GM18508 (cell line): Measurements from ENCODE around the gene SORCS2.

Experiments used
- ATAC-seq: cut with Tn5 transposase; IDR thresholded peaks from one replicate; pipeline ENCODE4 v1.9.1; 2021; ENCODE audit warnings: moderate number of reproducible peaks; ENCODE audit not compliant: insufficient read depth, unreplicated experiment

The SORCS2 gene

DNA sequence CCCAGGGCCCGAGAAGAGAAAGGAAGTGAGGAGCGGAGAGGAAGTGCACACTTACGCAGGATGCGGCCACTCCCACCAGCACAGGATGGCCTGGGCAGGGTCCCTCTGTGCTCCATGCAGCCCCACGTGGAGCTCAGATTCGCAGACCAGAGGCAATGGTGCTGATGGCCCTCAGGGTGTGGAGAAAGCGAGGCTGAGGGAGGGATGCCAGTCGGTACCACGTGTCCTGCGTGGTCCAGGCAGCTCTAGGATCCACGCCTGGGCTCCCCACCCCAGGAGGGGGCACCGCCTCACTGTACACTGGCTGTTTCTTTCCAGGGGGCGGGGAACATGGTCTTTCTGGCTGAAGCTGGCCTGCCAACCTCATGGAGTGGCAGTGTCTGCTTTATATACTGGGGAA lies 505.5 kb downstream of the SORCS2 start:
- no peak for ATAC-seq

DNA sequence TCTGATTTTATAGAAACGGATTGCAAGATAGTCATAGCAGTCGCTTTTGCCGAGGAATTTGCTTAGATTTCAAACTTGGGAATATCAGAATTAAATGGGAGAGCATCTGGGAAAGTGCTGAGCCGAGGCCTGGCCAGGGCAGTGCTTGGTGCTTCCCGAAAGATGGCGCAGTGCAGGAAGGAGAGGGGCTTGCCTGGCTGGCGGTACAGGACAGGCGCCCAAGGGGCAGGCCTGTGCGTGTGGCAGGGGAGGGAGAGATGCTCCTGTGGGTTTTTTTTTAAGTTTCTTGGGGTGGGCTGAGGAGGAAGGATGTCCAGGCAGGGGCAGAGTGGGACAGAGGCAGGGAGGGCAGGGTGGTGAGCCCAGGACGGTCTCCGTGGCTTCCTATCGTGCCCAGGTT lies 506.2 kb downstream of the SORCS2 start:
- no peak for ATAC-seq

DNA sequence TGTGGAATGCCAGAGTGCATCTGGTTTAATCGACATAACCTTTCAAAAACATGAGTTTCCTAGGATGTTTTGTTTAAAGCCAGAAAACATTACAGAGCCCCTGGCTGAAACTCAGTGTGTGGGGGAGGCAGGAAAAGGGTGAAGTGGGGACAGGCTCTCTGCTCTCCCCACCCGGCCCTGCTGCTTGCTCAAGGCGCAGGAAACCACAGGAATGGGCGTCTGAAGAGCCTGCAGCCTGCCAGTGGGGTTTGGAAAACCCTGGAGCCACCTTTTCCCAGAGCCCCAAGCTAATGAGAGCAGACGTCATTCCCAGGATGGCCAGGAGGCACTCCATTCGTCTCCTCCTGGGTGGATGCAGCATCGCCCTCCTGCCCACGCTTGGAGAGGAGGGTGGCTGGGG lies 506.7 kb downstream of the SORCS2 start:
- no peak for ATAC-seq

DNA sequence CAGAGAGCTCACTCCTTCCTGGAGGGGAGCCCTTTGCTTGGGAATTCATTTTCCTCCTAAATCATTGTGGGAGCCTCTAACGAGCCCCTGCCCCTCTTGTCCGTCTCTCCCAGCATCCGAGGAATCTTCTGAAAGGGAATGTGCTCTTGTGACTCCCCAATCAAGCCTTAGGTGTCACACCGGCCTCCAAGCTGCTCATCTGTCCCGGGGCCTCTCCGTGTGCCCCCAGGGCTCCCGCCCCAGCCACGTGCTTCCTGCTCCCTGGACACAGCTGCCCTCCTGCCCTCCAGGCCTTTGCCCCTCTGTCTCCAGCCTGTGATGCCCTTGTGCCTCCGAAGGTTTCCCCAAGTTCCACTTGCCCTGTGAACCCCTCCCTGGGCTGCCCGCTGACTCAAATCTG lies 507.5 kb downstream of the SORCS2 start:
- ATAC-seq: no peak

DNA sequence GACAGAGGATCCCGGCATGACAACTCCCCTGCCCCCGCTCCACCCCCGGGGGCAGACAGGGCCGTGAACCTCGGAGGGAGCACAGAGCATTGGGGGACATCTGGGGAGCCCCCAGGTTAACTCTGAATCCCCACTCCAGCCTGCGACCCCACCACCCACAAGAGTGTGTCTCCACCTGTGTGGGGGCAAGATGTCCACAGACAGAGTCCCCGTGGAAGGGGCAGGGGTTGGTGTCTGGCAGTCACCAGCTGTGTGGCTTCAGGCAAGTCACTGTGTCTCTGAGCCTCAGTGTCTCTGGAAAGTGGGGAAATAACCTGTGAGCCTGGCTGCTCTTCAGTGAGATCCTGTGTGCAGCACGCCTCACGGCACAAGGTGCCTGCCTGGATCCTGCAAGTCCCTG lies 508.3 kb downstream of the SORCS2 start:
- ATAC-seq: no peak

DNA sequence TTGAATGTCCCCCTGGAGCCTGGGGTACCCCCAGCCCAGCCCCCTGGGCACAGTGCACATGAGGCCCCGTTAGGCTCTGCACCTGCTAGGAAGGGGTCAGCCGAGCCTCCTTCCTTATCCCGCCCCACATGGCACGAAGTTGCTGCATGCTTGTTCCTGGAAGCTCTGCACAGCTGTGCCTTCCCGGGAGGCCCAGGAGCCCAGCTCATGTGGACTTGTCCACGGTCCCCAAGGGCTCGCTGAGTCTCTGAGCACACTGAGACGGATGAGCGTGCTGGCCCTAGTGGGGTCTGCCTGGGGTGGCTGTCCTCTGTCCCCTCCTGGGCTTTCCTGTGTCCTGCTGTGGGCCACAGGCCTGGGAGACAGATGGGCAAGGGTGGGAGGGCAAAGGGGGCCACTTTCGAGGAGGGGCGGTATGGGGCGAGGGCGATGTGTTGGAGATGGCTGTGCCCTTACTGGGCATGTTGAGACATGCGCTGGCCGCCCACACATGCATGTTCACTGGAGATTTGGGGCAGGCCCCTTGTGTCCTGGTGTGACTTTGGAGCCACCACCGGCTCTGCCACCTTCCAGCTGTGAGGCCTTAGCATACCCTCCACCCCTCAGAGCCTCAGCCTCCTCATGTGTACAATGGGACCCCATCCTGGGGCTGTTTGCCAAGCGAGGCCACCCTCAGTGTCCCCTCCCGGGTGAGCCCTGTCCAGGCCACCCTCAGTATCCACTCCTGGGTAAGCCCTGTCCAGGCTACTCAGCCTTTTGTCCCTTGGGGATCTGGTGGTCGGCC lies 509.7 kb downstream of the SORCS2 start:
- ATAC-seq: no peak

DNA sequence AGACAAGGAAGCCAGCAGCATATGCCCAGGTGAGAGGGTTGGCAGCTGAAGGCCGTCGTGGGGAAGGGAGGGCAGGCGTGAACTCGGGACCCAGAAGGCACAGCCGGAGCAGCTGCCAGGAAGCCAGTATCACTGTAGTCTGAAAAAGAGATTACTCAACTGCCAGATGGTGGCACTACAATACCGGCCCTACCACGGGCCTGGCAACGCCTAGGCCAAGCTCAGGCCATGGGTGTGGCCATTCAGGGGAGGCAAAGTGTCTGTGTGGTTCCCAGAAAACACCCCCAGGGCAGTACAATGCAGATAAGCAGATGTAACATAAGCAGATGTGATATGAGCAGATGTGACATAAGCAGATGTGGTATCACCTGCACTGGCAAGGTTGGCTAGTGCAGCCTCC lies 511.4 kb downstream of the SORCS2 start:
- ATAC-seq: no peak

DNA sequence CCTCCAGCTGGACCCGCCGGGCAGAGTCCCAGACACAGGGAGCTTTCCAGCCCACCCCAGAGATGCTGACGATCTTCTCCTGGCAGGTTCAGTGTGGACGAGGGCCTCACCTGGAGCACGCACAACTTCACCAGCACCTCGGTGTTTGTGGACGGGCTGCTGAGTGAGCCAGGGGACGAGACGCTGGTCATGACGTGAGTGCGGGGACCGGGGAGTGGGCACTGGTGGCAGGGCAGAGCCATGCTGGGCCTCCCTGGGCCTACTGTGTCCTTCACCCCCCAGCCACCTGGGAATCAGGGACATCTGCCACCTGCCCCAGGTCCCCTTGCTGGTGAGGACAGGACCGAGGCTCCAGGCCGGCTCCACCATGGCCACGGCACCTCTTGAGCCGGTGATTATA lies 511.8 kb downstream of the SORCS2 start:
- no peak for ATAC-seq

DNA sequence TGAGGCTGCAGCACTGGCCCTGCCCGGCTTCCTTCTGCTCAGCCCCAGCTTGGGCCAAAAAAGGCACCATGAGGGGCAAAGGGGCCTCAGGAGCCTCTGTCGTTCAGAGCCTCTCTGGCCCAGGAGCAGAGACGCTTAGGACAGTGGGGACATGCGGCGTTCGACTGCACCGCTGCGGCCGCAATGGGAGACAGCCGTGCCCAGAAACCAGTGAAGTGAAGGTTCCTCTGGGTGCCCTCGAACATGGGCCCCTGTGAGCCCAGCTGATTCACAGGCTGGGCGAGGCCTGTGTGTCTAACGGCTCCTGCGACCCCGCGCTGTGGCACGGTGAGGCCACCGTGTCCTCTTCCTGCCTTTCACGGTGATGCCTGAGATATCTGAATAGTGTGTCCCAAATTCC lies 512.3 kb downstream of the SORCS2 start:
- ATAC-seq: no peak

DNA sequence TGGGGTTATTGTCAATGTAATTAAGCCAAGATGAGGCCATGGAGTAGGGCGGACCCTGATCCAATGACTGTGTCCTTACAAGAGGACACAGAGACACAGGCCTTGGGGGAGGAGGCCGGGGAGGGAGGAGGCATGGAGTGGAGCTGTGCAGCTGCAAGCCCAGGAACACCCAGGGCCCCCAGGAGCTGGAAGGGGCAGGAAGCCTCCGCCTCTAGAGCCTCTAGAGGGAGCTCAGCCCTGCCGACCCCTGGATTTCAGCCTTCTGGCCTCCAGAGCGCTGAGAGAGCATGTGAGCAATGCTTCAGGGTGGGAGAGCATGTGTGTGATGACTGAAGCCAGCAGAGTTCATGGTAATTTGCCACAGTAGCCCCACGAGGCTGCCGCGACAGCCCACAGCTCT lies 512.7 kb downstream of the SORCS2 start:
- ATAC-seq: no peak

DNA sequence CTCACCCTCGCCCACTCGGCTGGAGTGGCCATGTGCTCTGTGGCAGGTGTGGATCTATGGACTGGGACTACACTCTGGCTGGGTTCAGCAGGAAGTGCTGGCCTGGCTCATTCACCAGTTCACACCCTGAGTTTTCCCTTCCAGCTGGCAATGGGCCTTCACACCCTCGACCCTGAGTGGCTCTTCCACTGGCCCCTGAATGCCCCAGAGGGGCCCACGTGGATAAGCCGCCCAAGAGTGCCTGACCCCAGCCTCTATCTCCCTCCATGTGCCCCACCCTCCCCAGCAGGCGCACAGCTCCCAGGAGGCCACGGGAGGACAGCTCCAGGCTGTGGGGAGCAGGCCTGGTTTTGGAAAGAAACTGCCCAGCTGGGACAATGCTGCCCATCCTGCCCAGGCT lies 513.3 kb downstream of the SORCS2 start:
- no peak for ATAC-seq

DNA sequence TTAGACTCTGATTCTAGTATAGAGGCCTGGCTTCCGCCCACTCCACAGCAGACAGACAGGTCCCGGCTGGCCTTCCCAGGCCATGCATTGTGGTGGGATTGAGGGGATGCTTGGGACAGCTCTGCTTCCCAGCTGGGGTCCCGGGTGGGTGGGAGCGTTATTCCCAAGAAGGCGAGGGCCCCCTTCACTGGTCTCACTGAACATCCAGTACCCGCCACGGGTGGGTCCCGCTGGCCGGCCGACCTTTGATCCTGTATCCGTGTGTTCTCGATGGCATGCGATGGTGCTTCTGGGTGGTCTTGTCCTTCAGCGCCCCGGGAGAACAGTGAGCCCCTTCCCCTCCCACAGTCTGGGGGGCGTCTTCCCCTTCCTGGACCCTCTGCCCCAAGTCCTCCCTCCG lies 515.9 kb downstream of the SORCS2 start:
- no peak for ATAC-seq

DNA sequence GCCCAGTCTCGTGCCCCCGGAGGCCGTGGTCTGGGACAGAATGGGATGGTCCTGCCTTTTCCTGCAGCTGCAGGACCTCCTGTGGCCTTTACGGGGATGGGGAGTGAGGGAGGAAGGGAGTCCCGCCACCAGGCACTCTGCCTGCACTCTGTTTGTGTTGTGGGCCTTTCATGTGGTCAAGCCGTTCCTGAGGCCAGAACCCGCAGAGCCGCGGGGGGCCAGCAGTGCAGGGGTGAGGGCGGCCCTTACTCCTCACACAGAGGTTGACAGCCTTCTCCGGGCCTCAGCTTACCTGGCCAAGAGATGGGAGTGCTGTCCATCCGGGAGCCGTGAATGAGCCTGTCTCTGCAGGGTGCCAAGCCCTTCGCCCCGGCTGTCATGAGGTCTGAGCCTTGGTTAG lies 516.6 kb downstream of the SORCS2 start:
- ATAC-seq: no peak

DNA sequence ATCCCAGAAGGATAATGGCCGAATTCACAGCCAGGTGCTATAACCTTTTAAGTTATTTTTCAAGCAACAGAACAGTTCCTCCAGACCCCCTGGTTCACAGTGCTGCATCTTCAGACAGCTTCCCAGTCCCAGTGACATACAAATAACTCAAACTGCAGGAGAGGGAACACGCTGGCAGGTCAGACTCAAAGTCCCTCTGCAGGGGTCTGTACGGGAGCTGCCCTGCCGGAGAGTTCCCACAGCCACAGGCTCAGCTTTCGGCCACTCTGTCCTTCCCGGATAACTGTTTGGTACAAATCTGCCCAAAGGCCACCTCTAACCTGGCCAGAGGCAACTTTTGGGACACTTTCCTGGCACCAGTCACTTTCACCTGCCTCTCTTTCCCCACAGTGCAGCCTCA lies 517.1 kb downstream of the SORCS2 start:
- no peak for ATAC-seq

DNA sequence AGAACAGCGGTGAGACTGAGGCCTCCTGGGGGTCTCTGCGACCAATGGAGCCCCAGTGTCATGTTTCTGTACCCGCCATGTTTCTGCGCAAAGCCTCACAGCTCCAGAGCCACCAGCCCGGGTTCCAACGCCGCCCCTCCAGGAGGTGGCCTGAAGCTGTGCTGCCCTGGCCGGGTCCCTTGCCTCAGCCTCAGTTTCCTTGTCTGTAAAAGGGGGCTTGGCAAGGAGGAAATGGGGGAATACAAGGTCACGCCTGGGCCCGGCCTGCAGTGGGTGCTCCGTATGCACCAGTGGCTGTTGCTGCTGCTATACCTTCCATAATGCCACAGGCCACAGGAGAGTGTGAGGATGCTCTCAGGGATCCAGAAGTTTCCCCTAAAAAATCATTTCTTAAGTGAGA lies 517.8 kb downstream of the SORCS2 start:
- no peak for ATAC-seq

DNA sequence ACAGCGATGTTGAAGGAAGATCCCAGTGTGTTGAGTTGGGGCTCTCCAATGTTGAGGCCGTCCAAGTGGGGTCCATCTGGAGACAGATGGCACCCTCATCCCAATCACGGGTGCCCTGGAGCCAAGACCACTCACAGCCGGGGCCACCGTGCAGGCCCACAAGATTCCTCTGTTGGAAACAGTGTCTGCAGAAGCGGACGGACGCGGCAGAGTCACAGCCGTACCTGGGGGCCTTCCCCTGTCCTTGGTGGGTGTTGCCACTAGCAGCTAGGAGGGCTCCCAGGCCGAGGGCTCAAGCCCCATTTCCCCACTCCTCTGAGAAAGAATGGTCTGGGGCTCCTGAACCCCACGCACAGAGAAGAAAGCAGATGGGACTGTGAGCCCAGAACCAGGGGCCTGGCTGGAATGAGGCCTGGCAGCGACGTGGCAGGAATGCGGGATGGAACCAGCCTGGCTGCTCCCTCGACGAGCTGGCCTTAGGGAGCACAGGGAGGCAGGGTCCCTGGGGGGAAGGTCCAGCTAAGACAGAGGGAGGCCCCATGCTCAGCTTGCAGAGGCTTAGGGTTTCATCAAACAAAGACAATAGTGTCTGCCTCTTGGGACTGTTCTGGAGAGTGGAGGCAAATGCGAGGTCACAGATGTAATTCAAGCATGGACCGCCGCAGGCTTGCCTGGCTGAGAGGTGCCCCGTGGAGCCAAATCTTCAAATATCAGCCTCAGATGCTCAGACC lies 518.4 kb downstream of the SORCS2 start:
- ATAC-seq: no peak

DNA sequence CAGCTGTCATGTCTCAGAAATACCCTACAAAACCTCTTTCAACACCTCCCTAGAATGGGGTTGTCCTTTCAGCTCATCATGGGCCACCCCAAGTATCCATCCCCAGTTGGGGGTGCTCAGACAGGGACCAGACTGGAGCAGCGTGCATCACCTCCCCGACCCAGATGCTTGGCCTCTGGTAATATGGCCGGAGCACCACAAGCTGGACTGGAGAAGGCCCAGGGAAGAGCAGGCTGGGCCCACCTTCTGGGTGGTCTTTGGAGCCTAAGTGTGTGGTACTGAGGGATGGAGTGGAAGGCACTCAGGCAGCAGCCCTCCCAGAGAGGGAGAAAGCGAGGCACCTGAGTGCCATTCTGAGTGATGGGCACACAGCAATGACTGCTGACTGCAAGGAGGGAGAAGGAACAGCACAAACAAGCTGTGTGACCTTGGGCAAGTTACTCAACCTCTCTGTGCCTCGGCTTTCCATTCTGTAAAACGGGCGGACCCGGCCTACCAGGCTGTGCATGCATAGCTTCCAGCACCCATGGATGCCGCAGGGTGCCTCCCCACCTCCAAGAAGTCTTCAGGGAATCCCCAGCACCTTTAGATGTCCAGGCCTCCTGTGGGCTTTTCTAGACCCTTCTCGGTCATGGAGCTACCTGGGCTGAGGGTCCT lies 519.1 kb downstream of the SORCS2 start:
- ATAC-seq: no peak

DNA sequence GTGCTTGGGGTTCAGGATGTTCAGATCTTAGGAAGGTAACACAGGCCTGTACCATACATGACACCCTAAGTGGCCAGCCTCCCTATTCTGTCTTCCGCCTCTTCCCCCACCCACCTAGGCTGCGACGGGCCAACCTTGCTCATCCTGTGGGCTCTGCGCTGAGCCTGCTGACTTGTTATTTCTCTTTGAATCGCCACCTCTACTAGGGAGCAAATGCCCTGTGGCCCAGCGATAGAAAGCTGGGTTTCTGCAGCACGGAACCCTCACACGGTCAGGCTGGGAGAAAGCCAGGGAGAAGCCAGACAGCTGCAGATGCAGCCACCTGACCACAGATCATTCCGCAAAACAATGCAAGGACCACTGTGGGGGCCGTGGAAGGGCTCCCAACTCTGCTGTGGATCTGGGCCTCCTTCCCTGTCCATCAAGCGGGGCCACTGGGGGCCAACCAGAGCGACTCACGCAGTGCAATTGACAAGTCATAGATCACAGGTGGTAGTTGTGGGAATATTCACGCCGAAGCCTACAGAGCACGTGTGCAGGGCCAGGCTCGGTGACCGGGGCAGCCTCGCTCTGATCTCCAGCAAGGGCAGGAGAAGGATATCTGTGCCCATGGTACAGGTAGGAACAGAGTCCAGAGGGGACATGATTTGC lies 519.8 kb downstream of the SORCS2 start:
- ATAC-seq: no peak

DNA sequence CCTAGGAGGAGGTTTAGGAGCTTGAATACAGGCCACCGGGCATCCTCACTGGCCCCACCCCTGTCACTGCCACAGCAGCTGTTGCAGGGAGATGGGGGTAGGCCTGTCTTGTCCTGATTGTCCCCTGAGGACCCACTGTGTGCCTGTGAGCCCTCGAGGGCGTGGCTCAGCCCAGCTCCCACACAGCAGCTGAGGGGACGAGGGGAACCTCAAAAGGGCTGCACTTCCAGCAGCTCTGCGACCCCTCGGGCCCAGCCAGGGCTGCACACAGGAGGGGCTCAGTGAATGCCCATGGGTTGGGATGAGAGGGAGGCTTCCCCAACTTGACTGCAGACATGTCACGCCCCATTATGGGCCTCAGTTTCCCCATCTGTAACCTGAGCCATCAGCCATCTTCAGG lies 521.4 kb downstream of the SORCS2 start:
- ATAC-seq: no peak

DNA sequence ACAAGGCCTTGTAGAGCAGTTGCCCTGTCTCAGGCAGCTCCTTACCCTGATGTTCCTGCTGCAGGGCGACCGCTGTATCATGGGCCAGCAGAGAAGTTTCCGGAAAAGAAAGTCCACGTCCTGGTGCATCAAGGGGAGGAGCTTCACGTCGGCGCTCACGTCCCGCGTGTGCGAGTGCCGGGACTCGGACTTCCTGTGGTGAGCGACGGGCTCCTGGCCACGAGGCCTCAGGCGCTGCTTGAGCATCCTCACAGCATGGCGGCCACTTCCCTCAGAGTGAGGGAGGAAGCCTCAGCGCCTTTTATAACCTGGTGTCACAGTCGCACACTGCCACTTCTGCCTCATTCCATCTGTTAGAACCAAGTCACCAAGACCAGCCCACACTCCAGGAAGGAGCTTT lies 521.8 kb downstream of the SORCS2 start:
- ATAC-seq: no peak

DNA sequence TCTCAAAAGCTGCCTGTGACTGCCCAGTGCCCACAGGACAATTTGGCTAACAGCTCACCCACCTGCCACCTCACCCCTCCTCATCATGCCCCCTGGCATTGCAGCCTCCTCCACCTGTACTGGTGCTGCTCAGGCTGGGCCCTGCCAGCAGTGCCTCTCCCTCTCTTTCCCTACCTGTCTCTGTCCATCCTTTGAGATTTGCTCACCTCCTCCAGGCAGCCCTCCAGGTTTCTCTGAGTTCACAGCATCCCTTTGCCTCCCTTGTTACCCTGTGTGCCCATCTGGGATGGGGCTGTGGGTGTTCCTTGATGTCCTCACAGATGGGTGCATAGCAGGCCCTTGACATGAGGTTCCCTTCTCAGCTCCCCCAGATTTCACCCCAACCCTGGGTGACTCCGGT lies 522.4 kb downstream of the SORCS2 start:
- no peak for ATAC-seq
